Measurements from ENCODE around the gene NPNT. TPM values are rescaled to one million over a fixed set of nuclear protein-coding genes. Genes with fewer than 3 reads are reported as not detected.
"Not testable (repeated sequence)": the region's sequence is repeated elsewhere in the genome, so short reads cannot be mapped to it uniquely, and the experiment has no call there.

The NPNT gene, protein sequence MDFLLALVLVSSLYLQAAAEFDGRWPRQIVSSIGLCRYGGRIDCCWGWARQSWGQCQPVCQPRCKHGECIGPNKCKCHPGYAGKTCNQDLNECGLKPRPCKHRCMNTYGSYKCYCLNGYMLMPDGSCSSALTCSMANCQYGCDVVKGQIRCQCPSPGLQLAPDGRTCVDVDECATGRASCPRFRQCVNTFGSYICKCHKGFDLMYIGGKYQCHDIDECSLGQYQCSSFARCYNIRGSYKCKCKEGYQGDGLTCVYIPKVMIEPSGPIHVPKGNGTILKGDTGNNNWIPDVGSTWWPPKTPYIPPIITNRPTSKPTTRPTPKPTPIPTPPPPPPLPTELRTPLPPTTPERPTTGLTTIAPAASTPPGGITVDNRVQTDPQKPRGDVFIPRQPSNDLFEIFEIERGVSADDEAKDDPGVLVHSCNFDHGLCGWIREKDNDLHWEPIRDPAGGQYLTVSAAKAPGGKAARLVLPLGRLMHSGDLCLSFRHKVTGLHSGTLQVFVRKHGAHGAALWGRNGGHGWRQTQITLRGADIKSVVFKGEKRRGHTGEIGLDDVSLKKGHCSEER
- polyA plus RNA-seq (2013, experiment 1 of 2; ENCODE audit: insufficient read length) = 0.66 TPM
- 0.50 TPM for polyA plus RNA-seq (2013, experiment 2 of 2; ENCODE audit: insufficient read length)

DNA sequence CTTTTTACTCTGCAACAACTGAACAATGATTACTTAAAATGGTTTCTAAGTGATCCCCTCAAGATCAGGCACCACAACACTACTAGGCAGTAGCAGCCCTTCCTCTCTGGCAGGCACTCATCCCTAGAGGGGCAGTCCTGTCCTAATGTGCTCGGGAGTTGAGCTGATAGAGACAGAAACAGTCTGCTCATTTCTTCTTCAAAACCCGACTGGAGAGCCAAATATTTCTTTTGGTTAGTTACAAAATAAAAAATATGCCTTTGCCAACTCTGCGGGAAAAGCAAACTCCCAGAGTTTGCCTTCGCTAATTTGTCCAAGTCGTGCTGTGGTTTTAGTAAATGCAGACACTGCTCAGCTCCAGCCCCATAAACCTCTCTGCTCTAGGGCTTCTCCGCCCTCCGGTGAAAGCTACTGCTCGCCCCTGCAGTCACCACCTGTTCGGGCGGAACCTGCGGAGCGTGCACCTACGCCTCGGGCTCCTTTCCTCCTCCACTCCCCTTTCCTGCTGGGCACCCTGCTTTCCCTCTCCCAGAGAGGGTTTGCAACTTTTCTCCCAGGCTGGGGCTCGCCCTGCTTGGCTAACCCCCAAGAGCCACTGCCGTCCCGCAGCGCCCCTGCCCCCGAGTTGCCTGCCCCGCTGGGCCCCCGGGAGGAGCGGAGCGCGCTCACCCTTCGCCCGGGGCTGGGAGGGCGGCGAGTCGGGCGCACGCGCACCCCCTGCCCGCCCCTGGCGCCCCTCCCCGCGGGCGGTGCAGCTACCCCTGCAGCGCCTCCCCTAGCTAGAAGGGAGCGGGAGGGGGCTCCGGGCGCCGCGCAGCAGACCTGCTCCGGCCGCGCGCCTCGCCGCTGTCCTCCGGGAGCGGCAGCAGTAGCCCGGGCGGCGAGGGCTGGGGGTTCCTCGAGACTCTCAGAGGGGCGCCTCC, at the start of gene NPNT:
Gene NPNT (plus strand): TSS at position 812 of the 923 bp plus-strand sequence. CDS start 182 bp downstream, outside the sequence.
- DNase-seq = peak; percentile 5

DNA sequence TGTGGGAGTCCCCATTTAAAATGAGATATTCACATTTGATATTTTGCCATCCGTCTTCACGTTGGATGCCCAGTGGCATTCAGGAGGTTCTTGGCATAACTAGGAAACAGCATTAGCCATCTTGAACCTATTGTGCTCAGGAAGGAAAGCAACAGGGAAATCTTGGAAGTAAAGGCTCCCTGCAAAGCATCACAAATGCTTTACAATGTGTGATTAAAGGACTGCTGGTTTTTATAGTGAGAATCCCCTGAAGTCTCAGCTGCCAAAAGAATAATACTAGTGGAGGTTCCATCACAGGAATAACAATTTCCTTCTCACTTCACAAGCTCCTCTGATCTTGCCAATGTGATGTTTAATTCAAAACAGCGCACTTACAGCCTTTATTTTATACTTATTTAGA, 49.7 kb upstream of the NPNT start:
- DNase-seq = no peak

DNA sequence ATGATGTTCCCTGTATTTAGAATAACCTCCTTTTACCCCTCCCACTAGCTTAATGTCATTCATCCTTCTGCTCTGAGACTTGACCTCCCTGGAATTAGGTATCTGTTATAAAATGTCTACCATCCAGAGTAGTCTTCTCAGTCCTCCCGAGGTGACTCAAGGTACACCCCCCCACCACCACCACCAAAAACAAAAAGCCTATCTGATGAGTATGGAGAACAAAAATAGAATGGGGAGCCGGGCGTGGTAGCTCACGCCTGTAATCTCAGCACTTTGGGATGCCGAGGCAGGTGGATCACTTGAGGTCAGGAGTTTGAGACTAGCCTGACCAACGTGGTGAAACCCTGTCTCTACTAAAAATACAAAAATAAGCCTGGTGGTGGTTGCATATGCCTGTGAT, 46.9 kb upstream of the NPNT start:
- not testable (repeated sequence) for DNase-seq

DNA sequence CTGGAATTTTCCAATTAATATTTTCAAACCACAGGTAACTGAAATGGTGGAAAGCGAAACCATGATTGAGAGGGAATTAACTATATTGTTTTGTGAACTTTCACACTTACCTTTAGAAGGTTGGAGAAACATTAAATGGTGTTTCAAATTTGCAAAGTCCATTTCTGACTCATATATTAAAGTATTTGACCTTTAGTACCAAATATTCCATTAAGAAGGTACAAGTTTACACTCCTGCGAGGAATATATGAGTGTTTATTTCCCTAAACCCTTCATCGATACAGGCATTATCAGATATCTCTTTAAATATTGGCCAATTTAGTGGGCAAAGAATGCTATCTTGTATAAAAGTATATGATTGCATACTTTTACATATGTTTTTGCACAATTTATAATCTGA, 44.1 kb upstream of the NPNT start:
- DNase-seq = no peak

DNA sequence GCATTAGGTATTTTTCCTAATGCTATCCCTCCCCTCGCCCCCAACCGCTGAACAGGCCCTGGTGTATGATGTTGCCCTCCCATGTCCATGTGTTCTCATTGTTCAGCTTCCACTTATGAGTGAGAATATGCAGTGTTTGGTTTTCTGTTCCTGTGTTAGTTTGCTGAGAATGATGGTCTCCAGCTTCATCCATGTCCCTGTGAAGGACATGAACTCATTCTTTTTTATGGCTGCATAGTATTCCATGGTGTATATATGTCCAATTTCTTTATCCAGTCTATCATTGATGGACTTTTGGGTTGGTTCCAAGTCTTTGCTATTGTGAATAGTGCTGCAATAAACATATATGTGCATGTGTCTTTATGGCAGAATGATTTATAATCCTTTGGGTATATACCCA, 43.0 kb upstream of the NPNT start:
- not testable (repeated sequence) for DNase-seq

DNA sequence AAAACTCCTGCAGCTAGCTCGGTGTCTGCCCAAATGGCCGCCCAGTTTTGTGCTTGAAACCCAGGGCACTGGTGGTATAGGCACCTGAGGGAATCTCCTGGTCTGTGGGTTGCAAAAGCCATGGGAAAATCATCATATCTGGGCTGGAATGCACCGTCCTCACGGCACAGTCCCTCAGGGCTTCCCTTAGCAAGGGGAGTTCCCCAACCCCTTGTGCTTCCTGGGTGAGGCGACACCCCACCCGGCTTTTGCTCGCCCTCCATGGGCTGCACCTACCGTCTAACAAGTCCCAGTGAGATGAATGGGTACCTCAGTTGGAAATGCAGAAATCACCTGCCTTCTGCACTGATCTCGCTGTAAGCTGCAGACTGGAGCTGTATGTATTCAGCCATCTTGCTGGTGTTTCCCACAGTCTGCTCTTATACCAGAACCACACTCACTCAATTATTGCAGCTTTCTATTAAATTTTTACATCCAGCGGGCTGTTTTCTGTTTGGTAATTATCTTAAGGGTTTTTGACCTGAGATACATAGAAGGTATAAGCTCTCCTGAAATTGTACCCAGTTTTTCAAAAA, 36.7 kb upstream of the NPNT start:
- DNase-seq = no peak

DNA sequence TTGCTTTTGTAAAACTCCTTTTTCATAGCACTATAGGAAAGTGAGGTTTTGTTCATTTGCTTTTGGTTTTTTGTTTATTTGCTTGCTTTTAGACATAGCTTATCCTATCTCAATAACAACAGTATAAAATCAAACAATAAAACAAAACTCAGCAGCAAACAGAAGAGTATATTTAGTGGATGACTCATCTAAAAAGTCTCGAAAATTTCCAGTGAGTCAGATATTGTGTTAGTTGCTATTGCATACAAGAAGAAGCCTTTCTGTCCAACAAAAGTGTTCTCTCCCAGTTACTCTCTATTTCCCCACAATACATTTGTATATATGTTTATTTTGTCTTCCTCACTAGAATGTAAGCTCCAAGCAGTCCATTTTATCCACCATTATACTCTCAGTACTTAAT, 36.0 kb upstream of the NPNT start:
- peak; percentile 55 for DNase-seq

DNA sequence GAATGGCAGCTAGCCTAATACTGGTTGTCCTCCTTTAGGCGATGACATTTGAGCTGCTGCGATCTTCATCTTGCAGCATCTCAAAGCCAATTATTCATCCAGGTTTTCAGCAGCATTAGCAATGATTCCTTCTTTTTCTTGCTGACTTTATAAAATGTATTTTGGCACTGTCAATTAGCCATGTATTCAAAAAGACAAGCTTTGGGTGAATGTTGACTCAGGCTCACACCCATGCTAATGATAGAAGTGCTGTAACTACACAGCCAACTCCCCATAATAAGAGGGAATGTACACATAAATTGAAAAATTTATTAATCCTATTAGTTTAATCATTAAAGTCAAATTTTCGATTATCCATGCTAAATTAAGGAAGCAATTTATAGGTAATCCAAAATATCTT, 24.3 kb upstream of the NPNT start:
- no peak for DNase-seq

DNA sequence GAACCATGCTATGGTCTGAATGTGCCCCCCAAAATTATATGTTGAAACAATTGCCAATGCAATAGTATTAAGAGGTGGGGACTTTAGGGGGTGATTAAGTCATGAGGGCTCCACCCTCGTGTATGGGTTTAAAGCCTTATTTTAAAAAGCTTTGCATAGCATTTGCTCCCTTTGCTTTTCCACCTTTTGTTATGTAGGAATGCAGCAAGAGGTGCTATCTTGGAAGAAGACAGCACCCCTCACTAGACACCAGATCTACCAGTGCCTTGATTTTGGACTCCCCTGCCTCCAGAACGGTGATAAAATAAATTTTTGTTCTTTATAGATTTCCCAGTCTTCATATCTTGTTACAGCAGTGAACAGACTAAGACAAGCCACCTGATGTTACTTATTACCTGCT, 23.3 kb upstream of the NPNT start:
- no peak for DNase-seq

DNA sequence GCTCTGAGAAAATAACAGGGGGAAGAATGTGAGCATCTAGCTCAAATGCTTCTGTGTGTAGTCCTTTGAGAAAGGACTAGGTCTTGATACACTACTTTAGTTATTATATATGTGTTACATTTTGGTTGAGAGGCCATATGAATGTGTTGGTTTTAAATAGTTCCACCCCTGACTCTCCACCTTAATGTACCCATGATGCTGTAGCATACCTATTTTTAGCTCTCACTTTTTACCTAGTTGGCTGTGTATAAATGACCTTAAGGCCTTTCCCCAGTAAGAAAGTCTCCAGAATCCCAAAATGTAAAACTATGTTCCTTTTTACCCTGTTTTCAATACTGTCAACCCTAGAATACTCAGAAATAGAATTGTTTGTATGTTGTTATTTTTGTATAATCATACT, 20.0 kb upstream of the NPNT start:
- DNase-seq = no peak

DNA sequence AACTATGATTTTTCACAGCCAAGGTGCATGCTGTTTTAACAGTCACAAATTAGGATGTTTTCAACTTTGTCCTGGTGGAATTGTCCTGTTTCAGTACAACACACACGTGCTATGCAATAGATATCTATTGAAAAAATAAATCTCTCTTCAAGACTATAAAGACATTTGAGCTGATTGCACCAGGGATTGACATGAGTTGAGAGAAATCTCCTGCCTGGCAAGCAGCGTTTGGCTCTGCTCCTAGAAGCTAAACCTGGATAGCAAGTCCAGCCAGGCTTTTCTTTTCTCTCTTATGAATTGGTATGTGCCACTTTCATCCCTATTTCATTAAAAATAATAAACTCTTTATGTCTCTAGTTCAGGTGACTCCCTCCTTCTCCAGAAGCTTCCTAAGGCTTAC, 16.6 kb upstream of the NPNT start:
- DNase-seq = no peak

DNA sequence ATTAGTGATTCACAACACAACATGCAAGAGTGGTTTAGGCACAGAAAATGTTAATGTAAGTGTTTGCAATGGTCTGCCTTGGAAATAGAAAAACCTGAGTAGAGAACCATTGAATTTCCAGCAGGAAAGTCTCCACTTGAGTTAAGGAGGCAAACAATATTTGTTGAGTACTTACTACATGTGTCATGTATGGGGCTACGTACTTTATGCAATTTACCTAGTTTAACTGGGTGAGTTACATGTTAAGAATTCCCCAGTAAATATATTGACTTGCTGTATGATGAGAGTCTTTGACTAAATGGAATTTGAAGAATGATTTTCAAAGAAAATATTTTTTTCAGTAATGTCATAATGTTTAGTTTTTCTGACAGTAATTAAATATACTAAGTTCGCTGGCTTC, 7.8 kb upstream of the NPNT start:
- no peak for DNase-seq

DNA sequence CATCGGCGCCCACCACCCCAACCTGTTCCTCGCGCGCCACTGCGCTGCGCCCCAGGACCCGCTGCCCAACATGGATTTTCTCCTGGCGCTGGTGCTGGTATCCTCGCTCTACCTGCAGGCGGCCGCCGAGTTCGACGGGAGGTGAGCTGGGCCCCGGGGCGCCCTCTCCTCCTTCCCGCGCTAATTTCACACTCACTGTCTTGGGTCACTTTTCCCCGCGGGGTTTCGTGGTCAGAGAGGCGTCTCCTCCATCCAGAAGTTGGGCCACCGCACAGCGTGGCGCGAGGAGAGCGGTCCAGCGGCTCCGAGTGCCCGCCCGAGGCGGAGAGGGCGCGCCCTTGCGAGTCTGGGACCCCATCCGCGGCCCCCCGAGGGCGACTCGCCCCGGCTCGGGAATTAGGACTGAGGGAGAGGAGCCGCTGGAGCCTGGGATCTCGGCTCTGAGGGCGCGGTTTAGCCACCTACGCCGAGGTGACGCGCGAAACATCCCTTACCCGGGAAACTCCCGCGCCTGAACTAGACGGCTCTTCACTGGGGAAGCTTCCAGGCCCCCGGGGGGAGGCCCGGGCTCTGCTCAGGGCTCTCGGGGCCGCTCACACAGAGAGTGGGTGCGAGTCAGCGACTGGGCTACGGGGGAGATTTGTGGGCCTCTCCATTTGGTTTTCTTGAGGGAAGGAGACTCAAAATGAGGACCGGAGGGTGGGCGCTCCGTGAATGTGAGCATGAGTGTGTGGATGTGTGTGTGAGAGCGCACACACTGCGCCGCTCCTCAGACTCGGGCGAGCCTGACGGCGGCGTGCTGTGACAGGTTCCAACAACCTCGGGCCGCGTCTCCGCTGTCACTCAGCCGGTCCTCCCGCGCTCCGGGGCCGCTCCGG, 551 bp downstream of the NPNT start:
- DNase-seq = no peak

DNA sequence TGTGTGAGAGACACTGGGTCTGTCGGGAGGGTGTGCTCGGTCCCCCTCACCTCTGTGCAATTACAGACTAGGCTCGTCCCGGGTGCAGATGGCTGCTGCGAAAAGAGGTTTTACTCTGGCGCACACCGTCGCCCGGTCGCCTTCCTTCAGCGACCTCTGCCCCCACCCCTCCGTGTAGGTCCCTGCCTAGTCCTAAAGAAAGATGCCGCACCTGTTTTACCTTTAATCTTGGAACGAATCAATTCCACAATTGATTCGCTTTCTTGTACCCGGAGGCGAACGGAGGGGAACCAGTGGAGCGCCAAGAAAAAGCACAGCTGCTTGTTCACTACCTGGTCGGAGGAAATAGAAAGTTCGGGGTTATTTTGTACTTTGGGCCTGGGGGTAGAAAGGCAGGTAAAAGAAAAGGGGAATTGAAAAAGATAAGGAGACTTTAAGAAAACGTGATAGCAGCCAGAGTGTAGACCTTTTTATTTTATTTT, 1.2 kb downstream of the NPNT start:
- no peak for DNase-seq

DNA sequence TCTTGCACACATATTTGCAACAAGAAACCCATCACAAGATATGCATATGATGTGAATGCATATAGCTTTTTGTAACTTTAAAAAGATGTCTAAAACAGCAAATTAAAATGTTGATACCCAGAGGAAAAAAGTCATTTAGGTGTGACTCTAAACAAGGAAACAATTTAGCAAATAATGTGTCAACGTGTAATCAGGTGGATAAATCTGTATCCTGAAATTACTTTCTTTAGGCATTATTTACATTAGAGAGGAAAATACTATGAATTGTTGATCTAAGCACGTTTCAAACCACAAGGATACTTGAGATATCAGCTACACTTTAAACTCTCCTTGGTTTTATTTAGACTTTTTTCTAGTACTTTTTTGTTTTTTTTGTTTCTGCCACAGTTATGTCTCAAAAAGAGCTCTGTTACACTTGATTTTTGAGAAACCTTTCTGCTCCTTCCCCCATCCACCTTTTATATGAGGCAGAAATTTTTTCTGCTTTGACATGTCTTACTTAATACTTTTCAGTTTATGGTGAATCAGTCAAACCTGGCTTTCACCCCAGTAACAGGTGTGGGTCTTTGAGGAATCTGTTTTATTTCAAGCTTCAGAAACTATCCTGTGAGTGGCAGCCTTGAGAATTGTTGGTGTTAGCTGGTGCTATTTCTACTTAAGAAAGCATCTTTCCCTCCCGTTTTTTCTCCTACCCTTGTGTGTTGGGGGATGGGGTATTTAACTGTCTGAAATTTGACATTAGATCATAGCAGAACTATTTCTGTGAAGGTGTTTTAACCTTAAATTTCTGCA, 1.9 kb downstream of the NPNT start:
- no peak for DNase-seq

DNA sequence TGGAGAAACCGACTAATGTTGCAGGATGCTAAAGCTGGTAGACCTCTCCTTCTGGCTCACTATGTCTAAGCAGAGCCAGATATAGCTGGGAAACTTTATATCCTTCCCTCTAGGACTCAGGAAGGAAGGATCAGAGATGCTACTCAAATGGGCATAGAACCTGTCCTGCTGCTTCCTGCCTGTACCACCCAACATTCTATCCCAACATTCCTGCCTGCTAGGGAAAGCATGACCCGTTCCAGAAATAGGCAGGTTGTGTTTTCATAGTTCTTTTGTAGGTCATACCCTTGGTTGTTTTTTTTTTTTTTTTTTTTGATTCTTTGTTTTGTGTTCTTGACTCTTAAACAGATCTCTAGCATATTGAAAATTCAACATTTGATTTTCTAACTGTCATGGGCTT, 5.3 kb downstream of the NPNT start:
- no peak for DNase-seq

DNA sequence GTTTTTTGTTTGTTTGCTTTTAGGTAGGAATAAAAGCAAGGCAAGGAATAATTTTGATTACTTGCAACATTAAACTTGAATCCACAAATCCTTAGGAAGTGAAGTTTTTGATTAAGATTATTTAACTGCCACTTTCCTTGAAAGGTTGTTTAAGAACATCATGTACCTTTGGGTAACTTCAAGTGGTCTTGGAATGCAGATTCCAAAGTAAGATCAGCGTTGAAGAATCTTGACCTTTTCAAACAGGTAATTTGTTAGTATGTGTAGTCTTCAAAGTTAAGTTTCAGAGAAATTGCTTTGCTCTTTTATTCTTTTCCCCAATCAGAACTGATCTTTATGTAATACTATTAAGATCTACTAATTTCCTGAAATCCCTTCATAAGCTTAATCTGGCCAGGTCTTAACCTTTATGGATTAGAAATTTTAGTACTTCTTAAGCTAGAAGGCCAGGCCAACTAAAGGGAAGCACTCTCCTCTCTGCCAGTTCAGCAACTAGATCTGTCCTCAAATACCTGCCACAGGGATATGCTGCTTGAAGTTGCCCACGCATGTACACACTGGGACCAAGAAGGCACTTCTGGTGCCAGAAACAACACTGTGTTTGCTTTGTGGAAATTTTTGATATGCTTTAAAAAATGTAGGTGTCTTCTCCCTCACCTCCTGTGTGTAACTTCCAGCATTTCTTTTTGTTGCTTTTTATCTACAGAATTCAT, 7.4 kb downstream of the NPNT start:
- no peak for DNase-seq

DNA sequence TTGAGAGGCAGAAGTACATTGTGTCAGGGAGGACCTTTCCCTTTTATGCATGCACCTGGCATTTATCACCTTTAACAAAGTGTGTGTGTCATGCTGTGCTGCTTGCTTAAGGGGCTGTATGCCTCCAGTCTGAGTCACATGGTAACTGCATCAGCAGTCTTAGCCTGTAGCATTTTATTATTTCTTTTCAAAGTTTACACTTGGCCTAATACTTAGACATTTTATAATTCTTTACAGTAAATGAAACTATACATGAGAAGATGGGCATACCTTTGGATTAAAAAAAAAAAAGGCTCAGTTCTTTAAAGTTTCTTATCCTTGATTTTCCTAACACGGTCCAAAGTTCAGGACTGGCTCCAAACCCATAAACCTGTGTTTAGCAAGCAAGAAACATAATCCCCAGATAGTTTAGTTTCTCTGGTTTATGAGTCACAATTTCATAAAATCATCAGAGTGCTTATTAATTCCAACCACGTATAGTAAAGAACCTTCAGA, 14.6 kb downstream of the NPNT start:
- no peak for DNase-seq

DNA sequence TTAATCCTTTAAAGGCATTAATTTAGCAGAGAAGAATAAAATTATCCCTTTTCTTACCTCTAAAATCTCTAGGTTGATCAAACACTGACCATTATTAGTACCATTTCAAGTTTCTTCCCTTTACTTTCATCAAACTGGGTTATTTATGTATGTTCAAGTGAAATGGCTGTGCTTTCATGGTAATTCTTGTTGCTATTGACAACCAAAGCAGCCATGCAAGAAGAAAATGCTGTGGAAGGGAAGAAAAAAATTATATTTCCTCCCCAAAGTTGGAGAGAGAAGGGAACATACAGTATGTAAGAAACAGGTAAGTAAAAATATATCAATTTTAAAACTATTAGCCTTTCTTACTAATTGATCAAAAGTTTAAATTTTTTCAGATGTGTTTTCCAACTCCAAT, 16.2 kb downstream of the NPNT start:
- DNase-seq = no peak

DNA sequence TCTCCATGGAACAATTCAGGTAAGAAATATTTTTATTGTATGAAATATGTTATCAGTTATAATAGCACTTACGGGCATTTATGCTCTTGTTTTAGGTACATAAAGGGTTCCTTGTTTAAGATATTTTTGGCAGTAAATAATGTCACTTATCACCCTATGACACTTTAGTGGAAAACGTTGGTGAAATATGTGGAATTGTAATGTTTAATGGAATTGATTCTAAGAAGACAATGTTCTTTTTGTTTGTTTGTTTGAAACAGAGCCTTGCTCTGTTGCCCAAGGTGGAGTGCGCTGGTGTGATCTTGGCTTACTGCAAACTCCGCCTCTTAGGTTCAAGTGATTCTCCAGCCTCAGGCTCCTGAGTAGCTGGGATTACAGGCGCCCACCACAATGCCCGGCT, 17.4 kb downstream of the NPNT start:
- no peak for DNase-seq

Data from fibroblast of skin of abdomen (primary cell).